Measurements from ENCODE around the gene PEX11G. TPM values are rescaled to one million over a fixed set of nuclear protein-coding genes. Genes with fewer than 3 reads are reported as not detected.

PEX11G gene
- total RNA-seq, 1 donor from 2014 or later = 8.9 TPM

- Histone ChIP-seq H3K36me3 (ENCODE audit: control insufficient read depth, insufficient read depth, low read length) (peaks cover 1% of the 10 kb centered on the region), H3K4me3 (ENCODE audit: low read depth, low read length) (no peak overlapping the region), H3K27me3 (ENCODE audit: control insufficient read depth, insufficient read depth, low read length) (no peaks in the 10 kb centered on the region)
- no peak for TF ChIP-seq CTCF (IDR thresholded peaks at IDR 0.05; ENCODE audit: insufficient read depth, low read length, poor library complexity, severe bottlenecking)
- no peak for DNase-seq (ENCODE audit: low read depth)
Measured at GRCh38 chr19:7461841-7462629, 26.8 kb downstream of the PEX11G start.

GRCh38 chr19:7460562-7460966, 28.3 kb downstream of the PEX11G start:
- H3K27me3 ChIP-seq (ENCODE audit: control insufficient read depth, insufficient read depth, low read length) = no peaks in the 10 kb centered on the region
- DNase-seq (ENCODE audit: low read depth) = no peak
- TF ChIP-seq CTCF (IDR thresholded peaks at IDR 0.05; ENCODE audit: insufficient read depth, low read length, poor library complexity, severe bottlenecking) = no peak
- H3K4me3 ChIP-seq (ENCODE audit: low read depth, low read length) = no peak overlapping the region
- peaks cover 1% of the 10 kb centered on the region for H3K36me3 ChIP-seq (ENCODE audit: control insufficient read depth, insufficient read depth, low read length)

GRCh38 chr19:7459773-7460172, 29.1 kb downstream of the PEX11G start:
- Histone ChIP-seq H3K27me3 (ENCODE audit: control insufficient read depth, insufficient read depth, low read length) (no peaks in the 10 kb centered on the region), H3K36me3 (ENCODE audit: control insufficient read depth, insufficient read depth, low read length) (peaks cover 1% of the 10 kb centered on the region), H3K4me3 (ENCODE audit: low read depth, low read length) (no peak overlapping the region)
- DNase-seq (ENCODE audit: low read depth) = no peak
- TF ChIP-seq CTCF (IDR thresholded peaks at IDR 0.05; ENCODE audit: insufficient read depth, low read length, poor library complexity, severe bottlenecking) = no peak

GRCh38 chr19:7458675-7459074, 30.2 kb downstream of the PEX11G start:
- peaks cover 6% of the 10 kb centered on the region for H3K36me3 ChIP-seq (ENCODE audit: control insufficient read depth, insufficient read depth, low read length)
- TF ChIP-seq CTCF (IDR thresholded peaks at IDR 0.05; ENCODE audit: insufficient read depth, low read length, poor library complexity, severe bottlenecking) = no peak
- H3K4me3 ChIP-seq (ENCODE audit: low read depth, low read length) = no peak overlapping the region
- no peak for DNase-seq (ENCODE audit: low read depth)
- H3K27me3 ChIP-seq (ENCODE audit: control insufficient read depth, insufficient read depth, low read length) = no peaks in the 10 kb centered on the region

GRCh38 chr19:7456964-7457541, 31.8 kb downstream of the PEX11G start:
- Histone ChIP-seq H3K36me3 (ENCODE audit: control insufficient read depth, insufficient read depth, low read length) (peaks cover 7% of the 10 kb centered on the region), H3K27me3 (ENCODE audit: control insufficient read depth, insufficient read depth, low read length) (no peaks in the 10 kb centered on the region), H3K4me3 (ENCODE audit: low read depth, low read length) (no peak overlapping the region)
- no peak for DNase-seq (ENCODE audit: low read depth)
- no peak for TF ChIP-seq CTCF (IDR thresholded peaks at IDR 0.05; ENCODE audit: insufficient read depth, low read length, poor library complexity, severe bottlenecking)

All from kidney epithelial cell (primary cell).